ENCODE results near the gene CAMK1D. TPM values are rescaled to one million over a fixed set of nuclear protein-coding genes. Genes with fewer than 3 reads are reported as not detected.

CAMK1D gene
- total and polyA plus RNA-seq, 2 experiments from 2014 or later = 3.5 to 6.0 TPM

- Histone ChIP-seq H3K27me3 (no peaks in the 10 kb centered on the region), H3K4me1 (ENCODE audit: insufficient read depth) (peaks cover 4% of the 10 kb centered on the region), H3K9me3 (ENCODE audit: low read depth) (no peaks in the 10 kb centered on the region), H3K4me2 (no peak overlapping the region), H3K27ac (peak overlapping the region; percentile 47), H4K20me1 (ENCODE audit: insufficient read depth, poor library complexity, severe bottlenecking) (no peaks in the 10 kb centered on the region), H3K9me2 (replicated peaks; ENCODE audit: insufficient read depth) (no peaks in the 10 kb centered on the region), H3K4me3 (no peak overlapping the region), H3K79me2 (no peaks in the 10 kb centered on the region), H3K36me3 (replicated peaks; ENCODE audit: insufficient read depth, low read depth) (no peaks in the 10 kb centered on the region), H2AFZ (no peak overlapping the region)
- WGBS (ENCODE audit: low lambda C conversion rate, missing lambda C conversion rate) = 73% methylated on average over 9 of the region's 9 CpGs
- TF ChIP-seq EZH2 (IDR thresholded peaks at IDR 0.05; ENCODE audit: borderline replicate concordance) (no peak), EZH2phosphoT487 (IDR thresholded peaks at IDR 0.05; ENCODE audit: low read depth, severe bottlenecking, unreplicated experiment) (no peak), CTCF (IDR thresholded peaks at IDR 0.05; ENCODE audit: poor library complexity) (no peak)
- peak; percentile 73 for DNase-seq (ENCODE audit: low spot score)
These were observed 70.0 kb downstream of the CAMK1D start for GRCh38 chr10:12419262-12419847.

GRCh38 chr10:12420530-12421120, 71.3 kb downstream of the CAMK1D start:
- 84% methylated on average over 7 of the region's 7 CpGs for WGBS (ENCODE audit: low lambda C conversion rate, missing lambda C conversion rate)
- Histone ChIP-seq H2AFZ (no peak overlapping the region), H3K27me3 (no peaks in the 10 kb centered on the region), H3K4me3 (no peak overlapping the region), H3K36me3 (replicated peaks; ENCODE audit: insufficient read depth, low read depth) (no peaks in the 10 kb centered on the region), H3K9me2 (replicated peaks; ENCODE audit: insufficient read depth) (no peaks in the 10 kb centered on the region), H3K79me2 (no peaks in the 10 kb centered on the region), H3K4me2 (no peak overlapping the region), H3K9me3 (ENCODE audit: low read depth) (no peaks in the 10 kb centered on the region), H3K4me1 (ENCODE audit: insufficient read depth) (peaks cover 4% of the 10 kb centered on the region), H4K20me1 (ENCODE audit: insufficient read depth, poor library complexity, severe bottlenecking) (no peaks in the 10 kb centered on the region), H3K27ac (no peak overlapping the region)
- TF ChIP-seq EZH2 (IDR thresholded peaks at IDR 0.05; ENCODE audit: borderline replicate concordance) (no peak), CTCF (IDR thresholded peaks at IDR 0.05; ENCODE audit: poor library complexity) (no peak), EZH2phosphoT487 (IDR thresholded peaks at IDR 0.05; ENCODE audit: low read depth, severe bottlenecking, unreplicated experiment) (no peak)
- DNase-seq (ENCODE audit: low spot score) = no peak

- no peak overlapping the region for H3K4me2 ChIP-seq
- no peaks in the 10 kb centered on the region for H3K36me3 ChIP-seq (replicated peaks; ENCODE audit: insufficient read depth, low read depth)
- no peak for TF ChIP-seq EZH2 (IDR thresholded peaks at IDR 0.05; ENCODE audit: borderline replicate concordance)
- no peak for TF ChIP-seq EZH2phosphoT487 (IDR thresholded peaks at IDR 0.05; ENCODE audit: low read depth, severe bottlenecking, unreplicated experiment)
- TF ChIP-seq CTCF (IDR thresholded peaks at IDR 0.05; ENCODE audit: poor library complexity) = no peak
- WGBS (ENCODE audit: low lambda C conversion rate, missing lambda C conversion rate) = 86% methylated on average over 10 of the region's 10 CpGs
- H4K20me1 ChIP-seq (ENCODE audit: insufficient read depth, poor library complexity, severe bottlenecking) = no peaks in the 10 kb centered on the region
- no peak overlapping the region for H2AFZ ChIP-seq
- no peaks in the 10 kb centered on the region for H3K4me1 ChIP-seq (ENCODE audit: insufficient read depth)
- no peaks in the 10 kb centered on the region for H3K27me3 ChIP-seq
- H3K9me3 ChIP-seq (ENCODE audit: low read depth) = no peaks in the 10 kb centered on the region
- no peaks in the 10 kb centered on the region for H3K9me2 ChIP-seq (replicated peaks; ENCODE audit: insufficient read depth)
- no peak overlapping the region for H3K27ac ChIP-seq
- no peak for DNase-seq (ENCODE audit: low spot score)
- no peak overlapping the region for H3K4me3 ChIP-seq
- no peaks in the 10 kb centered on the region for H3K79me2 ChIP-seq
These were observed 72.8 kb downstream of the CAMK1D start for GRCh38 chr10:12422189-12422588.

Measured in hepatocyte (in vitro differentiated cells).